Measurements from ENCODE around the gene C10orf88.

C10orf88 gene

GRCh38 chr10:122953902-122954730 lies at the start of gene C10orf88:
Gene C10orf88 (minus strand): TSS chr10:122954227. CDS start chr10:122954178, 49 bp downstream.
- DNase-seq: peak; percentile 96 to 98

DNA sequence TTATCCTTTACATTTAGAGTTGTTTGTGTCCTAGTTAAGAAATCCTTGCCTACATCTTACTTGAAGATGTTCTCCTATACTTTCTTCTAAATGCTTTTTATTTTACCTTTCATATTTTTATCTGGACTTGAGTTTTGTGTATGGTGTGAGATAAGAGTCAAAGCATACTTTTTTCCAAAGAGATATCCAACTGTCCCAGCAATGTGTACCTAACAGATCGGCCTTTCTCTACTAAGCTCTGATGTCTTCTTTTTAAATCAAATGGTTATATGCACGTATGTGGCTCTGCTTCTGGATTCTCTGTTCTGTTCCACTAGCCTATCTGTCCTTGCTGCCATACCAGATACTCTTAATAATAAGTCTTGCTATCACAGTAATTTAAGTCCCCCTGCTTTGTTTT lies 47.3 kb upstream of the C10orf88 start:
- DNase-seq: no peak

GRCh38 chr10:123000155-123000554 lies 46.1 kb upstream of the C10orf88 start:
- DNase-seq: no peak

DNA sequence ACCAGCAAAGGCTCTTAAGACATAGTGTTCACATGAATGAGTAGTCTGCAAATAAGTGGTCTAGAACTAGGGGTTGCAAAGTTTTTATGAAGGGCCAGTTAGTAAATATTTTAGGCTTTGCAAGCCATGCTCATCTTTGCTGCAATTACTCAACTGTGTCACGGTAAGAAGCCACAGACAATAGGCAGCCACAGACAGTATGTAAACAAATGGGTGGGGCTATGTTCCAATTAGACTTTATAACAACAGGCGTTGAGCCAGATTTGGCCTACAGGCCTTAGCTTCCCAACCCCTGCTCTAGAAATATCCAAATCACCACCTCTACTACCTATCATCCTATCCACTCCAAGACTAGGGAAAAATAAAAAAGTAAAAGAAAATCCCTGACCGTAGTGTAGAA lies 45.3 kb upstream of the C10orf88 start:
- no peak for DNase-seq

- DNase-seq: no peak
These were observed 44.9 kb upstream of the C10orf88 start for GRCh38 chr10:122998934-122999333.

GRCh38 chr10:122998360-122998917 lies 44.4 kb upstream of the C10orf88 start:
- DNase-seq: no peak

GRCh38 chr10:122997864-122998263 lies 43.8 kb upstream of the C10orf88 start:
- no peak for DNase-seq

DNA sequence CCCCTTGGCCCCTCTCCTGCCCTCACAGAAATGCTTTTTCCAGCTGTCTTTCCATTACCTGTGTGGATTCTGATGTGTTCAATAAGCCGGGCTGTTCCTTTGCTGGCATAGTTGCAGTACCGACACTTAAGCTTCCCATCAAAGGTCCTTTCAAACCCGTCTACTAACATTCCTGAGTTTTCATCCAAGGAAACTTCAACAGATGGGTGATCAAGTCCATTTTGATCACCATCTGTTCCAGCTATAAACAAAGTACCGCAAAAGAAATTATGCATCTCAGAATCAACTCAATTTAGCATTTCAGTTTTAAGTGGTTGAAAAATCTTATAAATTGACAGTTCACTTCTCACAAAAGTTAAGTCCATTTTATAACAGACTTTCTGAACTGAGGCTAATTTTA lies 41.9 kb upstream of the C10orf88 start:
- no peak for DNase-seq

DNA sequence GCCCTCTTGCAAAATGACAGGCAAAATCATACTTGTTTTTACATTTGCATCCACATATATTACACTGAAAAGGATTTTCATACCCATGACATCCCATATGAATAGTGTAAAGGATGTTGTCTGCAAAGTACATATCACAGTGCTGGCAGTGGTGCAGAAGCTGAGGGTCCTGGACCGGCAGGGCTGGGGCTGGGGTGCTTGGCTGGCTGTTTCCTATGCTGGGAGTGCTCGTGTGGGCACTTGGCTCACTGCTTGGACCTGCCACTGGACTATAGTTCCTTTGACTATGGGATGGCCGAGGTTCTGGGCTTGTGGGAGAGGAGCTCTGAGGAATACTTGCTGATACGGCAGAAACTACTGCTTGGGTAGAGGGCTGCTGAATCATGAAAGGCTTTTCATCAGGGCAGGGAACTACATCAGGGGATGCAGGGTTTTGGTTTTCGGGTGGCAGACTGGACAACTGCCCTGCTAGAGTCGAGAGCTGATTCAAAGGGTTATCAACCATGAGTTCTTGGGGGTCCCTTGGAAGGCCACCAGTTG lies 39.8 kb upstream of the C10orf88 start:
- no peak for DNase-seq

- DNase-seq: no peak
These were observed 38.1 kb upstream of the C10orf88 start for GRCh38 chr10:122992031-122992585.

DNA sequence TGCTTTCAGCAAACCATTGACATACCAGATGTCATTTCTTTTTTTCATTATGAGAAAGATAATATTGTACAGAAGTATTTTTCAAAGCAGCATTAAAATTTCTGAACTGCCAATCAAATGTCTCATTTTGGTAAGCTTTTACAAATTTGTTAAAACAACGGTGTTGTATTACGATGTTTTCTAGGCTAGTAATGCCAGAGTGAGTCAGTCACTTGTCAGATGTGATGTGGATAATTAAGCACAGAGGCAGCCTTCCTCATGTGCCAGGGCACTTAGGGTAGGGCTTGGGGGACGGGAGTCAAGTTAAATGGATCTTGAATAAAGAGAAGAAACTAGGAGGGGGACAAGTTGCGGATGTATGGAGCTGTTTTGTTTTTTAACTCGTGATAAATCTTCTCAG lies 36.3 kb upstream of the C10orf88 start:
- no peak for DNase-seq

DNA sequence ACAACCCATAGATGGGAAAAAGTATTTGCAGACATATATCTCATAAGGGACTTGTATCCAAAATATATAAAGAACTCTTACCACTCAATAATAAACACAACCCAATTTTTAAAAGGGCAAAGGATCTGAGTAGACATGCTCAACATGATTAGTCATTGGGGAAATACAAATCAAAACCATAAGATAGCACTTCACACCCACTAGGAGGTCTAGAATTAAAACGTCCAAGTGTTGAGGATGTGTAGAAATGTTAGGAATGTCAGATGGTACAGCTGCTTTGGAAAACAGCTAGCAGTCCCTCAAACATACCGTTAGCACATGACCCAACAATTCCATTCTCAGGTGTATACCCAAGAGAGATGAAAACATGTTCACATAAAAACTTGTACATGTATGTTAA lies 34.5 kb upstream of the C10orf88 start:
- no peak for DNase-seq

GRCh38 chr10:122986335-122986734 lies 32.3 kb upstream of the C10orf88 start:
- no peak for DNase-seq

GRCh38 chr10:122984708-122985107 lies 30.7 kb upstream of the C10orf88 start:
- DNase-seq: no peak

DNA sequence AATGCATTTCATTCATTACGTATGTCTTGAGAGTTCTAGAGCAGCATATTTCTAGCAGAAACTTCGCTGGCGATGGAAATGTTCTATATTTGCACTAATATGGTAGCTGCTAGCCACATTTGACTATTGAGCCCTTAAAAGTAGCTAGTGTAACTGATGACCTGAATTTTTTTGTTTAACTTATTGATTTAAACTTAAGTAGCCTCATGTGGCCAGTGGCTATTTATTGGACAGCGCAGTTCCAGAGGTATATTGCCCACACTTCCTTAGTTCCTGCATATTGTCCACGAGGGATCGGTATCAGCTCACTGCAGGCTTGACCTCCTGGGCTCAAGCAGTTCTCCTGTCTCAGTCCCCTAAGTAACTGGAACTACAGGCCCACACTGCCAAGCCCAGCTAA lies 29.9 kb upstream of the C10orf88 start:
- DNase-seq: no peak

DNA sequence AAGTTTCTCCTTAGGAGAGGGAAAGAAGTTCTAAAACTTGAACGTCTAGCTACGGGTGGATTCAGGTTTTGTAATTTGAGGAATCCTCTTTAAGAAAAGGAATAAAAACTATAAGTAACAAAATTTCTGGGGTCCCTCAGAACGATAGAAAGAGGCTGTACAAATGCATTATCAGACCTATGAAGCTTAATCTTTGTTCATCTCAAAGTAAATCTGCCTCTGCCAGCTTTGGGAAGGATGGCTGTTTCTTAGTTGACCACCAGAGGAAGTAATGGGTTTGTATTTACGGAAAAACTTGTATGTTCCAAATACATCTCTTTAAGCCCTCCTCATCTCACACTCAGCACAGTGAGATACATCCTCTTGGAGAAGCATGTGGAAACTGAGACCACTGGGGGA lies 27.0 kb upstream of the C10orf88 start:
- DNase-seq: no peak

DNA sequence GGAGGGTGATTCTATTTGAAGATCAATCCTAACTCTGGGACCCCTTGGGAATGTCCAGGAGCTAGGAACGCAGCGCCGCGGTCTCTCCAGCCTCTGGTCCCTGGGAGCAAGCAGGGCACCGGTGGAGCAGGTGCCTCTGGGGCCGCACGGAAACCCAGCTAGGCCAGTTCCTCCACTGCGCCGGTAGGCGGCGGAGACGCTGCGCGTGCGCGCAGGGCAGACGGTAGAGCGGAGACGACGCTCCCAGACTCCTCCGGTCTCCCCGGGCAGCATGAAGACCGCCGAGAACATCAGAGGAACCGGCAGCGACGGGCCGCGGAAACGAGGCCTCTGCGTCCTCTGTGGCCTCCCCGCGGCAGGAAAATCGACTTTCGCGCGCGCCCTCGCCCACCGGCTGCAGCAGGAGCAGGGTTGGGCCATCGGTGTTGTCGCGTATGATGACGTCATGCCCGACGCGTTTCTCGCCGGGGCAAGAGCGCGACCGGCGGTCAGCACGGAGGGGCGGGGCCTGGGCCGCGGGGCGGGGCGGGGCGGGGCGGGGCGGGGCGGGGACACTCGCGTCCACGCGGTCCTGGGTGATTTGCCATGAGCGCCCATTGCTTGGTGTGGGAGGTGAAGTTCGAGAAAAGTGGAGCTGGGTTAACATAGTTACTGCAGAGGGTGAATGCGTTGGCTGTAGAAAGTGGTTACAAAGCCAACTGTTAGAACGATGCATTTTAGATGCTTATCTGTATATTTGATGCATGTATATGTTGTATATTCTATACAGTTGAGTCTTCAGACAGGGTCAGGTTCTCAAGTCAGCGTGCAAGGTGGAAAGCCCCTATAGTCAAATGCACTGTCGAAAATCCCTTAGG lies 26.4 kb upstream of the C10orf88 start, which contains the start of gene PSTK:
Gene PSTK (plus strand): TSS at position 193 of the 857 bp plus-strand sequence. CDS start 79 bp downstream, at position 272.
- peak; percentile 86 to 88 for DNase-seq

- DNase-seq: no peak
These were observed 20.6 kb upstream of the C10orf88 start for GRCh38 chr10:122974543-122975064.

- no peak for DNase-seq
These were observed 20.0 kb upstream of the C10orf88 start for GRCh38 chr10:122974023-122974422.

GRCh38 chr10:122968698-122969097 lies 14.7 kb upstream of the C10orf88 start:
- DNase-seq: no peak

DNA sequence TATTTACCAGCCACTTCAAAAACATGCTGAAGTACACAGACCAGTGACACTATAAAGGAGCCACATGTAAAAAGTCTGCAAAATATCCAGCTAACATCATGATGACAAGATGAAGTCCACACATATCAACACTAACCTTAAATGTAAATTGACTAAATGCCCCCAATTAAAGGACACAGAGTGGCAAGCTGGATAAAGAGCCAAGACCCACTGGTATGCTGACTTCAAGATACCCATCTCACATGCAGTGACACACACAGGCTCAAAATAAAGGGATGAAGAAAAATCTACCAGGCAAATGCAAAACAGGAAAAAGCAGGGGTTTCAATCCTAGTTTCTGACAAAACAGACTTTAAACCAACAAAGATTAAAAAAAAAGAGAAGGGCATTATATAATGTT lies 12.9 kb upstream of the C10orf88 start:
- no peak for DNase-seq

- DNase-seq: no peak
These were observed 8.4 kb upstream of the C10orf88 start for GRCh38 chr10:122962405-122962804.

- no peak for DNase-seq
These were observed 3.4 kb upstream of the C10orf88 start for GRCh38 chr10:122957474-122957873.

Data from activated CD4-positive, alpha-beta T cell treated with anti-CD3 and anti-CD28 coated beads for 4 hours (primary cell).